ENCODE data around the gene SMARCC2.

SMARCC2 gene

GRCh38 chr12:56163533-56164344 is 25.5 kb downstream of the SMARCC2 start:
- Histone ChIP-seq H3K4me3 (ENCODE audit: low read depth, low read length) (no peak overlapping the region), H3K27ac (ENCODE audit: low read depth, low read length) (0 out of 2 replicates have a peak overlapping the region, but pooled peaks have one; percentile 1), H3K4me1 (ENCODE audit: control insufficient read depth, insufficient read depth, low read length, unreplicated experiment) (peaks cover 22% of the 10 kb centered on the region), H3K36me3 (ENCODE audit: insufficient read depth, low read length) (peaks cover 47% of the 10 kb centered on the region; the same call in 1 of the 2 replicates), H3K27me3 (ENCODE audit: insufficient read depth, low read length) (no peaks in the 10 kb centered on the region), H3K79me2 (ENCODE audit: control insufficient read depth, insufficient read depth, low read length, unreplicated experiment) (peaks cover 28% of the 10 kb centered on the region), H2AFZ (ENCODE audit: low read length, unreplicated experiment) (no peak overlapping the region)

DNA sequence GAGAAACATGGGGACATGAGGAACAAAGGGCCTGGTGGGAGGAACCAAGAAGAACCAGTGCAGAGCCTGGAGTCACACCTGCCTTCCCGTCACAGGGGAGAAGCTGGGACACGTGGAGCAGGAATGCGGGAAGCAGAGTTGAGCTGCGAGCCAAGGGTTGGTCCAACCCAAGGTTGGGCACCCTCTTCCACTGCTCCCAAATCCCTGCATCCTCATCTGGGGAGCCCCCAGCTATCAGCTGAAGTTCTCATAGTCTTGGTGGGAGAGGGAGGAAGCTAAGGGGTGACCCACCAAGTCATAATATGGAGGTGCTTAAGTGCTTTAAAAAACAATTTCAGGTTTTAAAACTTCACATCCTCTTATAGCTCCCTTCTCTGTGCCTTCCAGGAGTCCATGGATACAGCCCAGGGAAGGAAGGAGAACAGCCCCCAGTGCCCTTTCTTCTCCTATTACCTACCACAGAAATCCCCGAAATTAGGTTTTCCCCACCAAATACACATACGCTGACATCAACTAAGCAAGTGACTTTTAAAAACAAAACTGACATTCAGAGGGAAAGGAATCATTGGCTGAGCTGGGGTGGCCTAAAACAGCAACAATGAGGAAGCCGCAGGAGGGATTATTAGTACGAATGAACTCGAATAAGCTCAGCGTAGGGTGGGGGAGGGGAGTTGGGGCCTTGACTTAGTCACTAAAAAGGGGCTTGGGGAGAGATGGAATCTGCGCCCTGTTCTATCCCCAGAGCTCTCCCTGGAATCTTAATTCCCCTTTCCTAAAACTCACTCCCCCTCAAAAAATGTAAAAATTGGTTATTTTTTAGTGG is 26.6 kb downstream of the SMARCC2 start:
- H3K36me3 ChIP-seq (ENCODE audit: insufficient read depth, low read length) = peaks cover 47% of the 10 kb centered on the region; the same call in 1 of the 2 replicates
- H3K4me3 ChIP-seq (ENCODE audit: low read depth, low read length) = no peak overlapping the region
- H3K27ac ChIP-seq (ENCODE audit: low read depth, low read length) = 0 out of 2 replicates have a peak overlapping the region, but pooled peaks have one; percentile 1

GRCh38 chr12:56161690-56162351 is 27.5 kb downstream of the SMARCC2 start:
- H3K27ac ChIP-seq (ENCODE audit: low read depth, low read length) = peak overlapping the region; percentile 84
- peaks cover 22% of the 10 kb centered on the region for H3K4me1 ChIP-seq (ENCODE audit: control insufficient read depth, insufficient read depth, low read length, unreplicated experiment)
- no peaks in the 10 kb centered on the region for H3K27me3 ChIP-seq (ENCODE audit: insufficient read depth, low read length)
- peak overlapping the region; percentile 96; the same call in 1 of the 2 replicates for H3K4me3 ChIP-seq (ENCODE audit: low read depth, low read length)
- peaks cover 33% of the 10 kb centered on the region for H3K79me2 ChIP-seq (ENCODE audit: control insufficient read depth, insufficient read depth, low read length, unreplicated experiment)
- H3K36me3 ChIP-seq (ENCODE audit: insufficient read depth, low read length) = peaks cover 45% of the 10 kb centered on the region; the same call in 1 of the 2 replicates
- H2AFZ ChIP-seq (ENCODE audit: low read length, unreplicated experiment) = no peak overlapping the region

More for the DNA sequence above, 26.6 kb downstream of the SMARCC2 start:
- Histone ChIP-seq H3K4me1 (ENCODE audit: control insufficient read depth, insufficient read depth, low read length, unreplicated experiment) (peaks cover 22% of the 10 kb centered on the region), H3K79me2 (ENCODE audit: control insufficient read depth, insufficient read depth, low read length, unreplicated experiment) (peaks cover 33% of the 10 kb centered on the region), H3K27me3 (ENCODE audit: insufficient read depth, low read length) (no peaks in the 10 kb centered on the region), H2AFZ (ENCODE audit: low read length, unreplicated experiment) (no peak overlapping the region)

- peak overlapping the region; percentile 84 for H3K27ac ChIP-seq (ENCODE audit: low read depth, low read length)
- peaks cover 22% of the 10 kb centered on the region for H3K4me1 ChIP-seq (ENCODE audit: control insufficient read depth, insufficient read depth, low read length, unreplicated experiment)
- peaks cover 33% of the 10 kb centered on the region for H3K79me2 ChIP-seq (ENCODE audit: control insufficient read depth, insufficient read depth, low read length, unreplicated experiment)
- no peak overlapping the region for H2AFZ ChIP-seq (ENCODE audit: low read length, unreplicated experiment)
- no peaks in the 10 kb centered on the region for H3K27me3 ChIP-seq (ENCODE audit: insufficient read depth, low read length)
- peaks cover 45% of the 10 kb centered on the region; the same call in 1 of the 2 replicates for H3K36me3 ChIP-seq (ENCODE audit: insufficient read depth, low read length)
- peak overlapping the region; percentile 96 for H3K4me3 ChIP-seq (ENCODE audit: low read depth, low read length)
These were observed 28.2 kb downstream of the SMARCC2 start for GRCh38 chr12:56160894-56161689.

DNA sequence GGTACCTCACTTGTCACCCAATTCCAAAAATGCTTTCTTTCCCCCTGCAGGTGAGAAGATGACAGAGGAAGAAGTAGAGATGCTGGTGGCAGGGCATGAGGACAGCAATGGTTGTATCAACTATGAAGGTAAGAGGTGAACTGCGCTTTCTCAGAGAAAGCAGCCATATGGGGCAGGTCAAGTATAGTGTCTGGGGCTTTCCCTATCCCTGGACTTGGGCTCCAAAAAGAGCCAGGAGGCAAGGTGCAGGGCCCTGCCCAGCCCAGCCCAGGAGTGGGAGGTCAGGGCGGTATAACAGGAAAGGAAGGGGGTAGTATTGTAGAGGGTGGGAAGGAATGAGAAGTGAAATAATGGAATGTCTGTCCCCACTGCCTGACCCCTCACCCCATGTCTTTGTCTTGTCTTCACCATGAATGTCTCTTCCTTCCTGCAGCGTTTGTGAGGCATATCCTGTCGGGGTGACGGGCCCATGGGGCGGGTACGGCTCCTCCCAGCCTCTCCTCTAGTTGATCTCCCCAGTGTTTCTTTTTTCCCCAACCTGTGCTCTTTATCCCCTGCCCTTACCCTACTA is 29.0 kb downstream of the SMARCC2 start:
- Histone ChIP-seq H3K27ac (ENCODE audit: low read depth, low read length) (peak overlapping the region; percentile 84), H2AFZ (ENCODE audit: low read length, unreplicated experiment) (no peak overlapping the region), H3K36me3 (ENCODE audit: insufficient read depth, low read length) (peaks cover 45% of the 10 kb centered on the region; the same call in 1 of the 2 replicates), H3K4me1 (ENCODE audit: control insufficient read depth, insufficient read depth, low read length, unreplicated experiment) (peaks cover 22% of the 10 kb centered on the region), H3K27me3 (ENCODE audit: insufficient read depth, low read length) (no peaks in the 10 kb centered on the region), H3K4me3 (ENCODE audit: low read depth, low read length) (peak overlapping the region; percentile 96), H3K79me2 (ENCODE audit: control insufficient read depth, insufficient read depth, low read length, unreplicated experiment) (peaks cover 33% of the 10 kb centered on the region)

- no peaks in the 10 kb centered on the region for H3K27me3 ChIP-seq (ENCODE audit: insufficient read depth, low read length)
- peak overlapping the region; percentile 84 for H3K27ac ChIP-seq (ENCODE audit: low read depth, low read length)
- peak overlapping the region; percentile 96 for H3K4me3 ChIP-seq (ENCODE audit: low read depth, low read length)
- H3K4me1 ChIP-seq (ENCODE audit: control insufficient read depth, insufficient read depth, low read length, unreplicated experiment) = peaks cover 22% of the 10 kb centered on the region
- peaks cover 33% of the 10 kb centered on the region for H3K79me2 ChIP-seq (ENCODE audit: control insufficient read depth, insufficient read depth, low read length, unreplicated experiment)
- peaks cover 45% of the 10 kb centered on the region; the same call in 1 of the 2 replicates for H3K36me3 ChIP-seq (ENCODE audit: insufficient read depth, low read length)
- no peak overlapping the region for H2AFZ ChIP-seq (ENCODE audit: low read length, unreplicated experiment)
These were observed 29.6 kb downstream of the SMARCC2 start for GRCh38 chr12:56159482-56160192.

DNA sequence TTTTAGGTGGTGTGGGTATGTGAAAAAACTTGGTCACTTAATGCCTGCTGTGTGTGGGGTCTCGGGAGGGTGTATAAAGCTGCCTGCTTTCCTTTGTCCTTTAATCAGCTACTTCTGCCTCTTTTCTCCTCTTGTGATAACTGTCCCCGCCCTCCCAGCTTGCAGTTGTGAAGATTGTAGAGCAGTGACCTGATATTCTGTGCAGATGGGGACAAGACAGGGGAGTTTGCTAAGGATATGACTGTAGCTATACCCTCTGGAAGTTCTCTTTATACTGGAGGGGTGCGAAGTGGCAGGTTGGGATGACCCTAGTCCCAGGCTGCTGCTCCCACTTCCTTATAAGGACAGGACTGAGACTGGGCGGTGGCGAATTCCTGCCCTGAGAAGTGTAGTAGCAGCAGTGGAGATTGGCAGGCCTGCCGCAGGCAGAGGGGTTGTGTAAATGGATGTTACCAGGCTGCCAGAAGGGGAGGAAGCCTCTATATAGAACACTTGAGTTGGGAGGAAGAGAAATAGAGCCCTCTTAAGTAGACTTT is 30.3 kb downstream of the SMARCC2 start:
- peak overlapping the region; percentile 84 for H3K27ac ChIP-seq (ENCODE audit: low read depth, low read length)
- H2AFZ ChIP-seq (ENCODE audit: low read length, unreplicated experiment) = no peak overlapping the region
- no peaks in the 10 kb centered on the region for H3K27me3 ChIP-seq (ENCODE audit: insufficient read depth, low read length)
- H3K36me3 ChIP-seq (ENCODE audit: insufficient read depth, low read length) = peaks cover 42% of the 10 kb centered on the region; the same call in 1 of the 2 replicates
- H3K4me3 ChIP-seq (ENCODE audit: low read depth, low read length) = peak overlapping the region; percentile 96
- H3K79me2 ChIP-seq (ENCODE audit: control insufficient read depth, insufficient read depth, low read length, unreplicated experiment) = peaks cover 33% of the 10 kb centered on the region
- H3K4me1 ChIP-seq (ENCODE audit: control insufficient read depth, insufficient read depth, low read length, unreplicated experiment) = peaks cover 22% of the 10 kb centered on the region

GRCh38 chr12:56158029-56158925 is 31.0 kb downstream of the SMARCC2 start, which contains the start of gene MYL6:
Gene MYL6 (plus strand): TSS chr12:56158359. CDS start chr12:56158402, 43 bp downstream.
- H3K36me3 ChIP-seq (ENCODE audit: insufficient read depth, low read length) = peaks cover 35% of the 10 kb centered on the region; the same call in 1 of the 2 replicates
- H3K4me3 ChIP-seq (ENCODE audit: low read depth, low read length) = peak within 1 kb of the TSS; percentile 96

More at GRCh38 chr12:56158029-56158925, 31.0 kb downstream of the SMARCC2 start, which contains the start of gene MYL6:
- Histone ChIP-seq H3K4me1 (ENCODE audit: control insufficient read depth, insufficient read depth, low read length, unreplicated experiment) (peaks cover 28% of the 10 kb centered on the region), H3K27me3 (ENCODE audit: insufficient read depth, low read length) (no peaks in the 10 kb centered on the region), H3K79me2 (ENCODE audit: control insufficient read depth, insufficient read depth, low read length, unreplicated experiment) (peaks cover 33% of the 10 kb centered on the region), H2AFZ (ENCODE audit: low read length, unreplicated experiment) (peak within 1 kb of the TSS; percentile 57), H3K27ac (ENCODE audit: low read depth, low read length) (peak within 1 kb of the TSS; percentile 84)

All from ACC112 (cell line).